WERI-Rb-1 (cell line): ENCODE data around the gene NINJ2.
"Not testable (repeated sequence)": the region's sequence is repeated elsewhere in the genome, so short reads cannot be mapped to it uniquely, and the experiment has no call there.

Experiments
- DNase-seq: peaks from one replicate; pipeline ENCODE4 v3.0.0-alpha.2; 2020
- H3K27ac ChIP-seq: fragments of 250-450 bp; sonication (Bioruptor Pico); 2 replicates; pipeline ENCODE4 v1.5.1; 2020; ENCODE audit warnings: mild to moderate bottlenecking, moderate library complexity
- H3K27me3 ChIP-seq: fragments of 250-450 bp; sonication (Bioruptor Pico); 2 replicates; pipeline ENCODE4 v1.5.1; 2021; ENCODE audit warnings: mild to moderate bottlenecking, low read depth, moderate library complexity; ENCODE audit not compliant: insufficient read depth, severe bottlenecking
- H3K36me3 ChIP-seq: fragments of 250-450 bp; sonication (Bioruptor Pico); 2 replicates; pipeline ENCODE4 v1.5.1; 2020; ENCODE audit warnings: mild to moderate bottlenecking, moderate library complexity
- H3K4me3 ChIP-seq: 2 replicates; pipeline ENCODE4 v1.5.1; 2011; ENCODE audit warnings: low read depth, mild to moderate bottlenecking, control low read depth, low read length
- H3K9me3 ChIP-seq: fragments of 250-450 bp; sonication (Bioruptor Pico); 2 replicates; pipeline ENCODE4 v1.5.1; 2021; ENCODE audit warnings: mild to moderate bottlenecking, moderate library complexity; ENCODE audit not compliant: severe bottlenecking
- TF ChIP-seq, protein P1 (sequence below): IDR thresholded peaks from 2 replicates; pipeline ENCODE4 v1.5.1; 2011; ENCODE audit warnings: low read depth, mild to moderate bottlenecking, control low read depth, inconsistent platforms, low read length

NINJ2 gene

GRCh38 chr12:636632-637031, 26.6 kb downstream of the NINJ2 start:
- Histone ChIP-seq H3K9me3 (no peaks in the 10 kb centered on the region), H3K4me3 (no peak overlapping the region), H3K27me3 (no peaks in the 10 kb centered on the region), H3K36me3 (no peaks in the 10 kb centered on the region), H3K27ac (no peak overlapping the region)
- TF ChIP-seq, protein P1, sequence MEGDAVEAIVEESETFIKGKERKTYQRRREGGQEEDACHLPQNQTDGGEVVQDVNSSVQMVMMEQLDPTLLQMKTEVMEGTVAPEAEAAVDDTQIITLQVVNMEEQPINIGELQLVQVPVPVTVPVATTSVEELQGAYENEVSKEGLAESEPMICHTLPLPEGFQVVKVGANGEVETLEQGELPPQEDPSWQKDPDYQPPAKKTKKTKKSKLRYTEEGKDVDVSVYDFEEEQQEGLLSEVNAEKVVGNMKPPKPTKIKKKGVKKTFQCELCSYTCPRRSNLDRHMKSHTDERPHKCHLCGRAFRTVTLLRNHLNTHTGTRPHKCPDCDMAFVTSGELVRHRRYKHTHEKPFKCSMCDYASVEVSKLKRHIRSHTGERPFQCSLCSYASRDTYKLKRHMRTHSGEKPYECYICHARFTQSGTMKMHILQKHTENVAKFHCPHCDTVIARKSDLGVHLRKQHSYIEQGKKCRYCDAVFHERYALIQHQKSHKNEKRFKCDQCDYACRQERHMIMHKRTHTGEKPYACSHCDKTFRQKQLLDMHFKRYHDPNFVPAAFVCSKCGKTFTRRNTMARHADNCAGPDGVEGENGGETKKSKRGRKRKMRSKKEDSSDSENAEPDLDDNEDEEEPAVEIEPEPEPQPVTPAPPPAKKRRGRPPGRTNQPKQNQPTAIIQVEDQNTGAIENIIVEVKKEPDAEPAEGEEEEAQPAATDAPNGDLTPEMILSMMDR = no peak
- DNase-seq = no peak

GRCh38 chr12:633731-634130, 29.5 kb downstream of the NINJ2 start:
- no peak for DNase-seq
- no peaks in the 10 kb centered on the region for H3K36me3 ChIP-seq
- H3K9me3 ChIP-seq = no peaks in the 10 kb centered on the region
- TF ChIP-seq, protein P1 = no peak
- no peaks in the 10 kb centered on the region for H3K27me3 ChIP-seq
- no peak overlapping the region for H3K27ac ChIP-seq
- no peak overlapping the region for H3K4me3 ChIP-seq

DNA sequence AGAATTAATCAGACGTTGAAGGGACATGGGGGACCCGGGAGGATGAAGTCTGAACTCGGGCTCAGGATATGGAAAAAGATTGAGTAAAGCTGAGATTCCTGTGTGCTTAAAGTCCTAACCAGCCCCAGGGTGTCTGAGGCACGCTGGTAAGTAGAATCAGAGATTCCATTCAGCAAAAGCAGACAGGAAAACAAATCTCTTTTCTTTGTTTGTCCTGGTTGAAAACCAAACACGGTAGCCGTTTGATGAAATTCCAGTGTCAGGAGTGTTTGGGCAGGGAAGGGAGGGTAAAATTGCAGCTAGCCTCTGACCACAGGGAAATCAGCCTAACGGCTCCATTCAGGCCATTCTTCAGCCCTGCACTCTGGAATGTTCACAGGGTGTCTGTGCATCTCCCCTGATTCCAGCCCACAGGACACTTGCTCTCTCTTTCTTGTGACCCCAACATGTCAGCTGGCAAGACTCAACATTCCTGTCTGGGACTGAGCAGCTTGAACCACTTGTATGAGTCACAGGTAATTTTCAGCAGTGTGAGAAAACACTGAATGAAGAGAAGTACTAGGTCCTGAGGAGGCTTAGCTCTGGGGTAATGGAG, 31.0 kb downstream of the NINJ2 start:
- TF ChIP-seq, protein P1 = no peak
- Histone ChIP-seq H3K27ac (no peak overlapping the region), H3K36me3 (no peaks in the 10 kb centered on the region), H3K27me3 (no peaks in the 10 kb centered on the region), H3K4me3 (no peak overlapping the region), H3K9me3 (no peaks in the 10 kb centered on the region)
- no peak for DNase-seq

DNA sequence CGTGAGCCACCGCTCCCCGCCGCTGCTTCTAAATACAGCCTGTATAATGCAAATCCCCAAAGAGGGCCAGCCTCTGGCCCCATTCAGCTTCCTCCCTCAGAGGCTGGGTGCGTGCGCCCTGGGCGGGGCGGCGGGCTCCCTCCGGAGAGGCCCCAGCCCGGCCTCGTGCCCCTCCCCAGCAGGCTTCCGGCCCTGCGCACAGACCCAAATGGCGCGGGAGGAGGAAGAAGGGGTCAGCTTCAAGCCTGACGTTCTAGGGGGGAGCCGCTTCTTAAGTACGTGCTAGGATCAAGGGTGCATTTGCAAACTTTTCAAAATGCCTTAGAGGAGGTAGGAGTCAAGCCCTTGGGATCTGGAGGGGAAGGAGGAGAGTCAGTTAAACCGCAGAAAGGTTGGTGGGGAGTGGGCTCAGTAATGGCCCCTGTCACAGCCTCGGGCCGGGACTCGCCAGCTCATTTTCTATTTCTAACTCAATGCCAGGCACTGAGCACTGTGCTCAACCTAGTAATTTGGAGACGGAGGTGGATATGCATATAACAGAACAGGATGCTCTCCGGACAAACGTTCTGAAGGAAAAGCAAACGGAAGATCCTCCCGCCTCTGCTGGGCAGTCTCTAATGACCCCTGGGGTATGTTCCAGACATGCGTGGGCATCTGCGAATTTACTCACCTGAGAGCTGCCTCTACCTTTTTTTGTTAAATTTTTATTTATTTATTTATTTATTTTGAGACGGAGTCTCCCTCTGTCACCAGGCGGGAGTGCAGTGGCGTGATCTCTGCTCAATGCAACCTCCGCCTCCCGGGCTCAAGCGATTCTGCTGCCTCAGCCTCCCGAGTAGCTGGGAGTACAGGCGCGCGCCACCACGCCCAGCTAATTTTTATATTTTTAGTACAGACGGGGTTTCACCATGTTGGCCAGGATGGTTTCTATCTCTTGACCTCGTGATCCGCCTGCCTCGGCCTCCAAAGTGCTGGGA, 32.3 kb downstream of the NINJ2 start:
- H3K36me3 ChIP-seq = no peaks in the 10 kb centered on the region
- H3K9me3 ChIP-seq = no peaks in the 10 kb centered on the region
- no peak overlapping the region for H3K4me3 ChIP-seq
- H3K27ac ChIP-seq = no peak overlapping the region
- DNase-seq = no peak
- TF ChIP-seq, protein P1 = no peak
- no peaks in the 10 kb centered on the region for H3K27me3 ChIP-seq

DNA sequence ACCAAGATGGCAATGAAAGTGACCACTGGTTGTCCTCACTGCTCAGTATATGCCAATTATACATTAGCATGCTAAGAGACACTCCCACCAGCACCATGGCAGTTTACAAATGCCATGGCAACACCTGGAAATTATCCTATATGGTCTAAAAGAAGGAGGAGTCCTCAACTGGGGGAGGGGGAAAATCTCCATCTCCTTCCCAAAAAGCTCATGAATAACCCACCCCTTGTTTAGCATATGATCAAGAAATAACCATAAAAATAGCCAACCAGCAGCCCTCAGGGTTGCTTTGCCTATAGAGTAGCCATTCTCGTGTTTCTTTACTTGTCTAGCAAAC, 34.5 kb downstream of the NINJ2 start:
- not testable (repeated sequence) for H3K9me3 ChIP-seq, H3K36me3 ChIP-seq, H3K27ac ChIP-seq, H3K4me3 ChIP-seq, H3K27me3 ChIP-seq, DNase-seq

DNA sequence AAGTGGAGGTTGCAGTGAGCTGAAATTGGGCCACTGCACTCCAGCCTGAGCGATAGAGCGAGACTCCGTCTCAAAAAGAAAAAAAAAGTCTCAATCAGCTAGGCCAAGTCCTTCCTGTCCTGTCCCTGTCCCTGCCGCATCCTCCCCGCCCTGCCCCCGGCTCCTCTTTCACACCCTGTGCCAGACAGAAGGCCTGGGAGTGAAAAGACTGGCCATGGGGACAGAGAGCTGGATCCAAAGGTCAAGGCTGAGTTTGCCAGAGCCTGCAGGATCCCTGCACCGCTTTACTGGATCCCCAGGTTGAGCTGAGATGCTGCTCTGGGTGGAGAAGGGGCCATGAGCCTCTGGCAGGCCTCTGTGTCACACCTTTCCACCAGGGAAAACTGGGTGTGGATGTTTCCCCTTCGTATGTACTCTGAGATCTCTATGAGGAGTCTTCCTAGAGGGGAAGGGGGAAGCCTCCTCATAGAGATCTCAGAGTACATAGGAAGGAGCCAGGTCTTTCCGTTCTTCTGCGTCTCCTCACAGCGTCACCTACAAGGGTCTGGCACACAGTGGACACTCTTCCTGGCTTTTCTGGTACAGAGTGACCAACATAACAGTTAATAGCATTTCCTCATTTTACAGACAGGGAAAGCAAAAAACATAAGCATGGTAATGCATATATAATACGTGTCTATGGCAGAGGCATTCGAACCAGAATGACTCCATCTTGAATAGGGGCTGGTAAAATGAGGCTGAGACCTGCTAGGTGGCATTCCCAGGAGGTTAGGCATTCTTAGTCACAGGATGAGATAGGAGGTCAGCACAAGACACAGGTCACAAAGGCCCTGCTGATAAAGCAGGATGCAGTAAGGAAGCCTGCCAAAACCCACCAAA, 35.1 kb downstream of the NINJ2 start:
- H3K27ac ChIP-seq = no peak overlapping the region
- no peak for DNase-seq
- H3K4me3 ChIP-seq = no peak overlapping the region
- TF ChIP-seq, protein P1 = no peak
- H3K36me3 ChIP-seq = no peaks in the 10 kb centered on the region
- H3K9me3 ChIP-seq = no peaks in the 10 kb centered on the region
- no peaks in the 10 kb centered on the region for H3K27me3 ChIP-seq
